GM19467 (cell line): ENCODE measurements around the gene ZMYND8.

Experiments
- ATAC-seq: cut with Tn5 transposase; IDR thresholded peaks from one replicate; pipeline ENCODE4 v1.9.1; 2021; ENCODE audit warnings: mild to moderate bottlenecking, moderate library complexity; ENCODE audit not compliant: unreplicated experiment

Gene ZMYND8

DNA sequence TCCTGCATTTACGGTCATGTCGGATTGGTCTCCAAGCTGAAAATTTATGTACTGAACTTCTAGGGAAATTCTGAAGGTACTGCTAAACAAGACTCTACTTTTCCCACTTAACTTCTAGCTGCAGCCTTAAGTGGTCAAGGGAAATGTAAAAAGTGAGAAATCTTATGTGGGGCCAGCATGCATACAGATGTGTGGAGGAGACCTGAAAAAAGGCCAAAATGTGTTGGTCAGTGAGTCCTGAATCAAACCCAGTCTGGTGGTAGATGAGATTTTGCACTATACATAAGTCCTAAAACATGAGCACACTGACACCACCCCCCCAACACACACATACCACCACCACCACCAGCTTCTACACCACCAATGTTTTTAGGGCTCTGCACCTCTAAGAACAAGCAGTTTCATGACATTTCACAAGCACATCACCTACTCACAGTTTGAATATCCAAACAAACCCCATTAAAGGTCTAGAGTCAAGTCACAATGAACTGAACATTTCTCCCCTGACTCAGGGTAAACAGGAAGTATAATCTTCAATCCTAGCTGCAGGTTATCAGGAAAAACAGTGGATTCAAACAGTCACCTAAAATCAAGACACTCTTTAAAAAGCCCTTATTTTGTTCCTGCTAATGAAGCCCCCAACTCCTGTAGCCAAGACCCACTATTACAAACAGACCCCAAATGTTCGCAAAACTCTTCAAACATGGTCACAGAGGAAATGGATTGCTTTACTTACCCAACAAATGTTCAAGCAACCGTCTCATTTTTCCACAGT is 1.6 kb downstream of the ZMYND8 start:
- ATAC-seq: no peak

DNA sequence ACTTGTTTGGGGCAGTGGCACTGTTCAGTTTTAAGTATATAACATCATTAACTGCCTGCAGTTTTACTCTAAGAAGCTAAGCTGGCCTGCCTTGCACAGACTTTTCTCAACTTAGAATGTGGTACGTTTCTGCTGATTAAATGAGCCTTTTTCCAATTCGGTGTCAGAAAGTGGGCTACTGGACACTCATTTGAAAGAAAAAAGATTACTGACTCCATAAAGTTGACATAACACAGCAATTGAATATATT is 2.1 kb downstream of the ZMYND8 start:
- no peak for ATAC-seq

DNA sequence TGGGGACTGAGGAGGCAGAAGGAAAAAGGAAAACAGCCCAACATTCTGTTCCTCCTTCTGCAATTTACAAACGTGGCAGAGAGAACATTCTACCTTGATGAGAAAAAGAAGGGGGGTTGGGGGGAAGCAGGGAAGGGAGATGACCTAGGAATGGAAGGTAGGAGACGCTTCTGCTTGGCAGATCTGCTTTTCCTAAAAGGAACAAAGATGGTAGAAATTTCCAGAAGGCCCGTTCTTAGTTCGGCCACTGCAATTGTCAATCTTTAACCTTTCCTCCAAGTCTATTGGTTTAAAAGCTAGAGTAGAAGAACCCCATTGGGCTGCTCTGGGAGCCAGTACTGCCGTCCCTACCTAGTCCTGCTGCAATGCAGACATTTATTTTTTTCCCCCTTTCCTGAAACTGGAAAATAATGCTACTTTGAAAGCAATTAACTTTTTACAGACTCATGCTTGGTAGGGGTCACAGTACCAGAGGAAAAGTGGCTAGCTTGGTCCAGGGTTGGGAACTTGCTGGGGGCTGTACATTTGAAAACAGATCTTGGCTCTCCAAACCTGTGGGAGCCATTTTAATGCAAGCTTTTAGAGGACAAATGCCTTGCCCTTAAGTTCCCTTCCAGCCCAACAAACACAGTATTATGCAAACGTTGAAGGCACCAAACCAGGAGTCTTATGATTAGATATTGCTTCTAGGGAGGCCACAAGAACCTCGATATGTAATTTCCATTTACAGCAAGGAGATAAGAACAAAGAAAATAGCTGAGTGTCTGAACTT is 2.6 kb downstream of the ZMYND8 start:
- no peak for ATAC-seq

DNA sequence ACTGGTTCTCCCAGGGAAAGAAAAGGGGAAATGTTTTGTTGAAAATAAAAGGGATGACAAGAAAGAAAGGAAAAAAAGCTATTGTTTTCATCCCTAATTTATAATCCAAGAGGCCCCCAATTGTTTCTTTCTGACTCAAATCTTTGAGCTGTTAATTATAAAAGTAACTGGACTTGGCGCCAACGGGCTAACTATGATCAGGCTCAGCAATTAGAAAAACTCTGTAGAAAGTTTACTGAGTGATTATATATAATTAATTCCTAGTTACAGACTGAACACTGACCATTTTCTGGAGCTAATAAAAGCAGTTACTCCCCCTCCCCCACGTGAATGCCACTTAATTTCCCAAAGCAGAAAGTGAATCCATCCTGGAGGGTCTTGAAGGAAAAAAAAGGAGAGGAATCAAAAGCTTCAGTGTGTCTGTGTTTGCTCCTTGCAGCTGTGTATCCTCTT is 3.2 kb downstream of the ZMYND8 start:
- no peak for ATAC-seq

DNA sequence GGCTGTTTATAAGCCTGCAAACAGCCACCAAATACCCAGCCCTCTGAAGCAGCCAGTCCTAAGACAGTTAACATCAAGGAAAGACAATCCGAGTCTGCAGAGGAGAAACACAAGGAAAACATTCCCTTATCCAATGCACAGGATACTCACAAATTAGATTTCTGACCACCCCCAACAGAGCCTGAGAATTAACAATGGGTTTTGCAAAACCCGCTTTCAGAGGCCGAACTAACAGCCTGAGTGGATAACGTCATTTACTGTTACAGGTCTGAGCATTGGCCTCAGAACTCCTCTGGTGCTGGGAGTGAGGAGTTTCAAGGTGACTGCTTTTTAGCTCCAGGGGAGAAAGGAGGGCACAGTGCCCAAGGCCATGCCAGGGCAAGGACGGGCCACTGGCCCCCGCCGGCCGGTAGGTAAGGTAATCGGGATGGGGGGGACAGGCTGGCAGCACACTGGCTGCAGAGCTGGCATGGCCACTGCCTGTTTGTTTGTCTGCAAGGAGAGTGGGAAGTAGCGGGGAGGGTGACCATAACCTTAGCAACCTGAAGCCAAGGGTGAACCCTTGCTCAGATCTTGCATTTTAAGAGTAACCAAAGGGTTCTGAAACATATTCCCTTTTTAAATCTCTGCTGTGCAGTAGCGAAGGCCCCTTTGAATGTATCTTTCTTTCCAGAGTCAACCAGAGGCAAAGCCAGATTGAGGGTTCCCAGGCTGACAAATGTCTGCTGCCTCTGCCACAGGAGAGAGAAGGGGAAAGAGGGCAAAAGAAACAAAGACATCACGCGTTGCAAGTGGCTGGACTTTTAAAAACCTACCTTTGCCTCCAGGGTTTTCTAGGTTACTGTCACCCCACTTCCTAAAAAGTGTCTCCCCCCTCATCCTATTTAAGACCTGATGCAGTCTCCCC is 3.9 kb downstream of the ZMYND8 start:
- no peak for ATAC-seq

DNA sequence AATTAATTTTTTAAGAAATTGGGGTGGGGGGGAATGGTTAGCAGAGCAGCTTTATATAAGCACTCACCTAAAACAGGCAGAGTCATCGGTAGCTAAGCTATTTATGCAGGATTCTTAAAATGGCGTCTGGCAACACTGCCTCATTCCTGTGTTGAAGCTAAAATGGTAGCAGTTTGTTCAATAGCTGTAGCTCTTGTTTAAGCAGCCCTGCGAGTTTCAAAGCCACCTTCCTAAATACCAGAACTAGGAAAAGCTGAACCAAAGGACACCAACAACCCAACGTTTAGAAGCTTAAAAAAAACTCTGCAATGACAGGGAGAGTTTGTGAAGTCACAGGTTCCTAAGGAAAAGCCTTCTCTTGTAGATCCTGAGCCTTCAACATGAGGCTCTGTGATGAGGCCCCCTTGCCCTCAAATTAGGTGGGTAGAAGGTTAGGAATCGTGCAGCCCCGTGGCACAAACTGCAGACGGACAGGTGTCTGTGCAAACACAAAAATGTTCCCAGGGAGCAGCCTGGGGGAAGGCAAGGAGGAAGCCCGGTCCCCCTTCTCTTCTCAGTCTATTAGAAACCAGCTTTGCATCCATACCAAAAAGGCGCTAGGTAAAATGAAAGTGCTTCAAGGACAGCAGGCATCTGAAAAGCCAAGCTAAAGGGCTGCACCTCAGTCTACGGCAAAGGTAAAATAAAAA is 4.7 kb downstream of the ZMYND8 start:
- ATAC-seq: no peak

DNA sequence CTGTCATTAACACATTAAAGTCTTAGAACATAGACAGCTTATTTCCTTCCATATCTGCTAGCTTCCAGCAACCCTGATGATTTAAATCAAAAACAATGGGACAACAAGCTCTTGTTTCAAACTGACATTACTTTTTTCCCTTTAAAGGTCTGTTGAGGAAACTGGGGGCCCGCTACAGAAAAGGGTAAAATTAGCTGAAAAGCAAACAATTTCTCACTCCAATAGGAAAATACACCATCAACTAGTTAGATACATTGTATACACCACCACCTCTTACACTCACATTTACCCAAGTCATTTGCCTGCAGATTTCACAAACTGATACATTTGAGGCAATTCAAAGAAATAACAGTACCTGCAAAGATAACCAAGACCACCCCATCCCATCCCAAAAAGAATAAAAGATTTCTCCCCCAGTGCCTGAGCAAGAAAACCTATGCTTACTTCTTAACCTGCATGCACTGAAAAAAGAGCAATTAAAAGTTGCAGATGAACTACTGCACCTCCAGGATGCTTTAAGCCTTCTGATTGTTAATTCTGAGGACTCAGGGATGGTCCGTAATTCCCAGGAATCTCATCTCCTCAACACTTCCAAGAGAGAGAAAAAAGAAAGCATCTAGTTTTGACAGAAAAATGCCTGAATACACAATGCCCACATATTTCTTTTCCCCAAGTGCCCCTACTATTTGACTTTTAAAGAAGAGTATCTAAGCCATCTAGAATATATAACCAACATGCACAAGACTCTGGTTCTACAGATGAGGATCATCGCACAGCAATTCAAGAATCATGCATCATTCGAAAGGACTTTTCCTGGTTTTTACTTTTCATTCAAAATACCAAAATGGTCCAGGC is 5.6 kb downstream of the ZMYND8 start:
- ATAC-seq: no peak

DNA sequence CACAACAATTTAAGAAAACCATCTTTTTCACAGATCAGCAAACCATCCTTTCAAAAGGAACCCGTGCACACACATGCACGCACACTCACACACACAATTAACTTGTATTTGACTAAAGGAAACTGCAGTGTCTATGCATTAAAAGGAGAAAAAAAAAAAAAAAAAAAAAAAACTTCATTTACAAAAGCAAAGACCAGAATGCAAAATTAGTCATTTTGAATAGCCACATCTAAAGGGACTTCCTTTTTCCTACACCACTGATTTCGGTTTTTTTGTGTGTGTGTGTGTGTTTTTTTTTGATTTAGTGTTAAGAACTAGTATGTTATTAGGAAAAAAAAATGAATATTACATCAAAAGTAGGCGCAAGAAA is 6.3 kb downstream of the ZMYND8 start:
- no peak for ATAC-seq

DNA sequence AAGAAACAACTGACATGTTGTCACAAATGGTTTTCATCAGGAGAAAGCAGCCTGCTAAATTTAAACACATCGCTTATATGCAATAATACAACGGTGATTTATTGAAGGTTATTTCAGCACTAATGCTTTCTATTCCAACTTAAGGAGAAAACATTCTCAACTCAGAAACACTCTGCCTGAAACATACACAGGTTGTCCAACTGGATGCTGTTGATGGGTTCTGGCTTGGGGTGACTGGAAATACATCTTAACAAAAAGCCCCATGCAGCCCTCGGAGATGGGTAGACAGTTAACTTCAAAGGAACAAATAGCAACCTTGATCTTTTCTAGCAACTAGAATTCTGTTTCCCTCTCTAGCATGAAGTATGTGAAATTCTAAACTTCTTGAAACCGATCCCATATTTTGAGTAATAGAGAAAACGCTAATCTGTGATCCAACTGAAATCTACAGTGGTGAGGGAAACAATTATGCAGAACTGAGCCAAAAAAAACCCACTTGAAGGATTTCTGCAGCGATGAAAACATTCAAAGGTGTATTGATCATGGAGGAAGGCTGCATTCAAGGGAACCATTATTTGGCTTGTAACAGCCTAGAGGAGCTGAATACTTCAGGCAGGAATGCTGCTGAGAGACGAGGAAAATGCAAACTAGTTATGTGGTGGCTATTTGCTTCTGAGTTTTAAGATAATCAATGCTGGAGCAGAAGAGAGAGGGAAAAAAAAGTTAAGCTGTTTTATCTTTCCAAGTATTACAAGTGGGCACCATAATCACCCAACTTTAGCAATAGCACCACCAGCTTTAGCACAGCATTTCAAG is 6.9 kb downstream of the ZMYND8 start:
- no peak for ATAC-seq

DNA sequence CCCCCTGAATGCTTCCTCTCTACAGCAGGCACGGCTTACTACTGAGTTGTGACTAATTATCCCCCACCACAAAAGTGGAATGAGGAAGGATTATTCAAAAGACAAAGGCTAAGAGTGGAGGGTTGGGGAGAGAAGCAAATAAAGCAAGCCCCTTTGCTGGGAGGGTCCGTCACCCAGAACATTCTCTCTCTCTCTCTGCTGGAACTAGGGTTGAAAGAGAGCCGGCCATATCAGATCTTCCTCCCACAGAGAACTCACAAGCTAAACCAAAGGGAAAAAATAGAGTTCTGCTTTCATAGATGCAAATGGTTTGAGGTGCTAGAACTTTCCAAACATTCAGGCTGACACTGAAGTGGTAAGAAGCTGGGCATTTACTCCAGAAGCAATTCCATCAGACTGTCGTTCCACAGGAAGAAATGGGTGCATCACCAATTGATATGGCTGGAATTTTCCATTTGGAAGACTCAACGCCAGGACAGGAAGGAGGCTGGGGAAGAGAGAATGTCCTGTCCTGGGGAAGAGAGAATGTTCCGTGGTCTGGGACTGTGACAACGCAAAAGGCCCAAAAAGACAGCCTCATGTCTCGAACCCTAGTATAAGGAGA is 7.9 kb downstream of the ZMYND8 start:
- no peak for ATAC-seq

DNA sequence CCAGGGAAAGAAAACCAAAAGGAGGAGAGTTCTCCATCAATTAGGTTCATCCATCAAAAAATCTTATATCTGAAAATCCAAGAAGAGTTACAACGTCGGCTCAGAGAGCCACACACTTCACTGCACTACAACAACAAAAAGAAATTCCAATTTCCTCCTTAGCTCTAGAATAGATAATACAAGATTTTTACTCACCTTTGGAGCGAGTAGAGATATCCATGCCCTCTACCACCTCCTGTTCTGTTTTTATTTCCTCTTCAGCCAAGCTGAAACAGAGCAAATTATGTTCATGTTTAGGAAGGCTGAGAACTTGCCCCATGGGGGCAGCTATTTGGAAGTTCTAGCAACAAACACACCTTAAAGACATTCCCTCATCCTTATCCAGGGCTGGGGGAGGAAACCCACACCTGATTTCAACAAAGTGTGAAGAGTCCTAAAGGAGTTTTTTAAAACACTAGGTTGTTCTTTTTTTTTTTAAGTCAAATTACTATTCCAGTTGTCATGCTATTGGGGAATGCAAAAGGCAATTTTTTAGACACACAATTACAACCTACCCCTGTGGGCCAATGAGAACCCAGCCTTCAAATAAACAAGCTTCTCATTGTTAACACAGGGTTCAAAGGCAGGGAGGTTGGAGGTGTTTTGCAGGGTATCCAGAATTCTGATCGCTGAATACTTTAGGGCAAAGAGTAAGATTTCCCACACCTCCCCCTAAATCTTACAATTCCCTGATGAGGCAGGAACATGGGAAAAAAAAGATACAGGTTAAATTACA is 8.7 kb downstream of the ZMYND8 start:
- ATAC-seq: no peak

DNA sequence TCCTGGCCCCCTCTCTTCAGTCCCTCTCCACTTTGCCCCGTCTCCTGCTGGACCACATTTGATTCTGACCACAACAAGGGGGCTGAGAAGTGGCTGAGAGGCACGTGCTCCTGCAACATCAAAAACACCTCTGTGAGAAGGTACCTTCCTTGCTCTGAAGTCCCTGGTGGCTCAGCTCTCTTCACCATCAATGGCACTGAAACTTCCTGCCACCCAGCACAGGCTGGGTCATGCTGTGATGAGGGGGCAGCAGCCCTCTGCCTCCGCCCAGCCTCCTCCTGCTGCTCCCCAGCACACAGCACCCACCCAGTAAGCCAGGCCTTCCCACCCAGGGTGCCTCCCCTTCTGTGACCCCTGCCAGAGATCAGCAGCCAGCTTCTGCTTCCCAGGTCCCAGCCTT is 10.3 kb downstream of the ZMYND8 start:
- no peak for ATAC-seq

DNA sequence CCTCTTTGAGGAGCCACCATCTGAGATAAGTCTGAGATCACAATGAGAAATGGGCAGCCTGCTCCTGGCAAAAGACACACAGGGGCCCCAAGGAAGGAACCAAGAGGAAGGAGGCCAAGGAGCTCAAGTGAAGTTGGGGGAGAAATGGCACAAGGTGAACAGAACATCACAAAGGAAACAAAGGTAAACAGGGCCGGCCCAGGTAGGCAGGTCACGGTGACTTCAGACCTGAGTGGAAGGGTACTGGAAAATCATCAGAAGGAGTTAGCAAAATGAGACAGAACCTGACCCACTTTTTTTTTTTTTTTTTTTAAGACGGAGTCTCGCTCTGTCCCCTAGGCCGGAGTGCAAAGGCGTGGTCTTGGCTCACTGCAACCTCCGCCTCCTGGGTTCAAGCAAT is 11.3 kb downstream of the ZMYND8 start:
- no peak for ATAC-seq

DNA sequence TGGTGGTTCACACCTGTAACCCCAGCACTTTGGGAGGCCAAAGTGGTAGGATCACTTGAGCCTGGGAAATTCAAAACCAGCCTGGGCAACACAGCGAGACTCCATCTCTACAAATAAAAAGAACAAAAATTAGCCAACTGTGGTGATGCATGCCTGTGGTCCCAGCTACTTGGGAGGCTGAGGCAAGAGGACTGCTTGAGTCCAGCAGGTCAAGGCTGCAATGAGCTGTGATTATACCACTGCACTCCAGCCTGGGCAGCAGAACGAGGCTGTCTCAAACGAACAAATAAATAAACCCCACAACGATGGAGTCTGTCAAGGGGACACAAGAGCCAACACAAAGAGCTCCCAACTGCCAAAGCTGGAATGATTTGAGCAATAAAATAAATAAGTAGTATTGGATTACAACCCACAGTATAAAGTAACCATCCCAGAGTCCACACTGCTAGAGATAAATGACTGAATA is 13.5 kb downstream of the ZMYND8 start:
- no peak for ATAC-seq

DNA sequence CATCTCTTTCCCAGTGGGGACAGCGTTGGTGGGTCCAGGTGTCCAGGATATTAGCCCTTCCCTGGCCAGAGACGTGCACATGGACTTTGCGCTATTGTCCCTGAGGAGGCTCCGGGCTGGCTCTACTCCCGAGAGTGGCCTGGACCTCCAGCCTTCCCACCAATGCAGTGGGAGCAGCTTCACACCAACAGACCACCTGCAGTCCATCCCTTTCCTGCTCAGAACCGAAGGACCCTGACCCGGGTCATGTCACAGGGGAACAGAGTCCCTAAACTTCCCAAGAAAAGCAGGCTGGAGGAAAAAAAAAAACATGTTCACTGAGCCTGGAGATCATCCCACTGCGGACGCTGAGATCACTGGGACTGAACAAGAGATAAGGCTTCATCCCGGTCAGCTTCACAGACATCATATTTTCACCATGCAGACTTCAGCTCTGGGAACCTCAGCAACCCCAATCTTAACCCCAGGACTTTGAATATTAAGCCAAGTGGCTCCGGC is 18.3 kb downstream of the ZMYND8 start:
- ATAC-seq: no peak

DNA sequence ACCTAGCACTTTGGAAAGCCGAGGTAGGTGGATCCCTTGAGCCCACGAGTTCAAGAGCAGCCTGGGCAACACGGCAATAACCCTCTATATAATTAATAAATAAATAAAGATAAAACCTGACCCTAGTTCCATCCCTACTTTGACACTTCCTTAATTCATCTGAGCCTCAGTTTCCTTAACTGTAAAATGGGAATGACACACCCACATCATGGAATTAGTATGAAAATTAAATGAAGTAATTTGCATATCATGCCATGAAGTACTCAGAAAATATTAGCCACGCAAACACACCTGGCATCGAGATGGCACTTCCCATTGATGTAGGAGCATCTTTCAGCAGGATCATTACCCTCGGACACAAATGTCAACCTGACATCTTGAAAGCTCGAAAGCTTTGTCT is 19.1 kb downstream of the ZMYND8 start:
- no peak for ATAC-seq

DNA sequence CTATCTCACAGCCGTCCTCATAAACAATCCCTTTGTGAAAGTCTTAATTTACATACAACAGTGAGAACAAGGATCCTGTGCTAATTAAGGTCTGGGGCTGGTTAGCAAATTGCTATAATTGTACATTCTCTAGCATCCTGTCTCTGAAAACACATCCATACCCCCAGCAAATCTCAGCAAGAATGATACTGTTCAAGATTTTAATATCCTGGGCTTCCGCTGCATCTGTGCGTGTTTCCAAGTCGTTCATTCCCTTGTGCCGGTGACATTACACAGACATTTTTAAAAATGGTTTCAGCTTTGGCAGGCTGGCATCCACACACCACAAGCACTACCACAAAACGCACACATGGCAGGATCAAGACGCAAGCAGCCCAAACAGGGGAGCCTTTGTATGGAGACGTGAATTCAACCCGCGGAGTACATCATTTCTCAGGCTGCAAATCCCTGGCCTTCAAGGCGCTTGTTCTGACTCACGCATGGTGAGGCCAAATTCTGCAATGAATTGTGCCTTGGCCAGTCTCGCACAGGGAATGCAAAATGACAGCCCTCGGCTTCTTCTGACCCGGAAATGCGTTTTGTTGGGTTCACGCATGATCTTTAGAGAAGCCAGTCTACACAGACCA is 20.3 kb downstream of the ZMYND8 start:
- no peak for ATAC-seq
